Activated CD8-positive, alpha-beta memory T cell treated with anti-CD3 and anti-CD28 coated beads, Interleukin-2, amount 10 ng/mL, durations not matched to agents 7 days and 5 days (primary cell): ENCODE results near the gene SCUBE1. TPM values are rescaled to one million over a fixed set of nuclear protein-coding genes. Genes with fewer than 3 reads are reported as not detected.

Experiments used
- ATAC-seq: fragments of 150-1000 bp; cut with Tn5 transposase; one replicate; pipeline ENCODE4 v1.10.0; 2021; ENCODE audit warnings: moderate library complexity
- CTCF ChIA-PET: fragments of 350-600 bp; sonication (Branson Sonifier 250); formaldehyde crosslinking; loops from one replicate; lab custom pipeline; 2021; ENCODE audit warnings: antibody characterized with exemption; lab: Charles Lee
- DNase-seq: peaks from one replicate; pipeline ENCODE4 v3.0.0-alpha.2; 2020
- H3K27ac Mint-ChIP-seq: one replicate; pipeline ENCODE4 v1.8.0; 2021; ENCODE audit warnings: mild to moderate bottlenecking, mixed read lengths
- H3K27me3 Mint-ChIP-seq: one replicate; pipeline ENCODE4 v1.8.0; 2021; ENCODE audit warnings: mixed read lengths
- H3K36me3 Mint-ChIP-seq: one replicate; pipeline ENCODE4 v1.8.0; 2021; ENCODE audit warnings: mild to moderate bottlenecking, mixed read lengths
- H3K4me1 Mint-ChIP-seq: one replicate; pipeline ENCODE4 v1.8.0; 2021; ENCODE audit warnings: mixed read lengths
- H3K4me3 Mint-ChIP-seq: one replicate; pipeline ENCODE4 v1.8.0; 2021; ENCODE audit warnings: mild to moderate bottlenecking, moderate library complexity, mixed read lengths
- H3K9me3 Mint-ChIP-seq: one replicate; pipeline ENCODE4 v1.8.0; 2022; ENCODE audit warnings: low read depth, mixed read lengths
- total RNA-seq, 2 experiments: library from RNA; stranded (reverse); gene quantifications; one replicate each; pipeline ENCODE4 v1.2.3, GENCODE V29; 2021

SCUBE1 gene
- total RNA-seq, 2 experiments from 2014 or later: 0.40 to 3.0 TPM

- H3K27ac Mint-ChIP-seq: no peak overlapping the region
- H3K9me3 Mint-ChIP-seq: no peaks in the 10 kb centered on the region
- no peak overlapping the region for H3K4me3 Mint-ChIP-seq
- peaks cover 4% of the 10 kb centered on the region for H3K4me1 Mint-ChIP-seq
- ATAC-seq (no peak), DNase-seq (no peak)
- H3K36me3 Mint-ChIP-seq: no peaks in the 10 kb centered on the region
- H3K27me3 Mint-ChIP-seq: no peaks in the 10 kb centered on the region
- CTCF ChIA-PET: no interaction called here
Measured at GRCh38 chr22:43333156-43333555, 10.0 kb downstream of the SCUBE1 start.

GRCh38 chr22:43331698-43332097 lies 11.5 kb downstream of the SCUBE1 start:
- Mint-ChIP-seq H3K4me3 (no peak overlapping the region), H3K27me3 (peaks cover 2% of the 10 kb centered on the region), H3K9me3 (no peaks in the 10 kb centered on the region), H3K36me3 (no peaks in the 10 kb centered on the region), H3K27ac (no peak overlapping the region), H3K4me1 (peaks cover 4% of the 10 kb centered on the region)
- CTCF ChIA-PET: interaction anchor here (0.6 to 1.4 kb wide), 2 partner anchors 29 to 119 kb away, joined by 3 read pairs; no protein-coding TSS in a partner anchor
- DNase-seq (no peak), ATAC-seq (no peak)

- no peaks in the 10 kb centered on the region for H3K9me3 Mint-ChIP-seq
- H3K4me1 Mint-ChIP-seq: peaks cover 4% of the 10 kb centered on the region
- peaks cover 4% of the 10 kb centered on the region for H3K27me3 Mint-ChIP-seq
- H3K27ac Mint-ChIP-seq: no peak overlapping the region
- no peak overlapping the region for H3K4me3 Mint-ChIP-seq
- CTCF ChIA-PET: interaction anchor here (1.4 kb wide), 1 partner anchor 28 kb away, joined by 3 read pairs; no protein-coding TSS in a partner anchor
- H3K36me3 Mint-ChIP-seq: no peaks in the 10 kb centered on the region
- no peak for DNase-seq
- ATAC-seq: no peak
Measured at GRCh38 chr22:43331069-43331451, 12.1 kb downstream of the SCUBE1 start.

GRCh38 chr22:43330178-43331068 lies 12.7 kb downstream of the SCUBE1 start:
- Mint-ChIP-seq H3K4me1 (peaks cover 4% of the 10 kb centered on the region), H3K27me3 (peaks cover 6% of the 10 kb centered on the region), H3K4me3 (no peak overlapping the region), H3K27ac (no peak overlapping the region), H3K9me3 (no peaks in the 10 kb centered on the region), H3K36me3 (no peaks in the 10 kb centered on the region)
- CTCF ChIA-PET: interaction anchor here (1.4 to 2.0 kb wide), 2 partner anchors 28 to 56 kb away, joined by 3 to 5 read pairs; no protein-coding TSS in a partner anchor
- DNase-seq: no peak
- no peak for ATAC-seq

GRCh38 chr22:43329061-43329460 lies 14.1 kb downstream of the SCUBE1 start:
- CTCF ChIA-PET: interaction anchor here (1.1 to 2.0 kb wide), 2 partner anchors 55 to 56 kb away, joined by 4 to 5 read pairs; no protein-coding TSS in a partner anchor
- no peak for ATAC-seq

GRCh38 chr22:43327157-43327438 lies 16.1 kb downstream of the SCUBE1 start:
- ATAC-seq (no peak), DNase-seq (no peak)
- CTCF ChIA-PET: interaction anchor here (0.8 kb wide), 1 partner anchor 30 kb away, joined by 3 read pairs; no protein-coding TSS in a partner anchor
- Mint-ChIP-seq H3K9me3 (no peaks in the 10 kb centered on the region), H3K27ac (no peak overlapping the region), H3K36me3 (no peaks in the 10 kb centered on the region), H3K4me1 (peaks cover 4% of the 10 kb centered on the region), H3K27me3 (peaks cover 6% of the 10 kb centered on the region), H3K4me3 (no peak overlapping the region)

More at GRCh38 chr22:43329061-43329460, 14.1 kb downstream of the SCUBE1 start:
- Mint-ChIP-seq H3K4me3 (no peak overlapping the region), H3K4me1 (peaks cover 4% of the 10 kb centered on the region), H3K36me3 (no peaks in the 10 kb centered on the region), H3K9me3 (no peaks in the 10 kb centered on the region), H3K27me3 (peaks cover 6% of the 10 kb centered on the region), H3K27ac (no peak overlapping the region)
- DNase-seq: no peak

- H3K36me3 Mint-ChIP-seq: no peaks in the 10 kb centered on the region
- no peaks in the 10 kb centered on the region for H3K9me3 Mint-ChIP-seq
- CTCF ChIA-PET: no interaction called here
- H3K27me3 Mint-ChIP-seq: peaks cover 6% of the 10 kb centered on the region
- no peak overlapping the region for H3K27ac Mint-ChIP-seq
- ATAC-seq (no peak), DNase-seq (no peak)
- peaks cover 4% of the 10 kb centered on the region for H3K4me1 Mint-ChIP-seq
- H3K4me3 Mint-ChIP-seq: no peak overlapping the region
Measured at GRCh38 chr22:43326331-43327156, 16.6 kb downstream of the SCUBE1 start.

- Mint-ChIP-seq H3K36me3 (peaks cover 1% of the 10 kb centered on the region), H3K4me1 (peaks cover 5% of the 10 kb centered on the region), H3K27ac (no peak overlapping the region), H3K27me3 (peaks cover 8% of the 10 kb centered on the region), H3K9me3 (no peaks in the 10 kb centered on the region), H3K4me3 (no peak overlapping the region)
- CTCF ChIA-PET: interaction anchor here (1.4 kb wide), 1 partner anchor 21 kb away, joined by 4 read pairs; no protein-coding TSS in a partner anchor
- DNase-seq: no peak
- no peak for ATAC-seq
Measured at GRCh38 chr22:43325176-43325575, 18.0 kb downstream of the SCUBE1 start.

- H3K27ac Mint-ChIP-seq: no peak overlapping the region
- CTCF ChIA-PET: interaction anchor here (1.1 to 2.0 kb wide), 2 partner anchors 25 to 82 kb away, joined by 3 to 6 read pairs; no protein-coding TSS in a partner anchor
- peaks cover 4% of the 10 kb centered on the region for H3K4me1 Mint-ChIP-seq
- H3K36me3 Mint-ChIP-seq: peaks cover 1% of the 10 kb centered on the region
- DNase-seq (no peak), ATAC-seq (no peak)
- H3K27me3 Mint-ChIP-seq: peaks cover 5% of the 10 kb centered on the region
- H3K4me3 Mint-ChIP-seq: no peak overlapping the region
- no peaks in the 10 kb centered on the region for H3K9me3 Mint-ChIP-seq
Measured at GRCh38 chr22:43320943-43321900, 21.9 kb downstream of the SCUBE1 start.

GRCh38 chr22:43319661-43320486 lies 23.3 kb downstream of the SCUBE1 start:
- Mint-ChIP-seq H3K27ac (no peak overlapping the region), H3K4me3 (no peak overlapping the region), H3K9me3 (no peaks in the 10 kb centered on the region), H3K4me1 (peaks cover 4% of the 10 kb centered on the region), H3K27me3 (peaks cover 5% of the 10 kb centered on the region), H3K36me3 (peaks cover 1% of the 10 kb centered on the region)
- no peak for DNase-seq
- no peak for ATAC-seq
- CTCF ChIA-PET: interaction anchor here (1.1 to 2.0 kb wide), 2 partner anchors 27 to 83 kb away, joined by 3 to 6 read pairs; no protein-coding TSS in a partner anchor

- CTCF ChIA-PET: no interaction called here
- H3K4me3 Mint-ChIP-seq: no peak overlapping the region
Measured at GRCh38 chr22:43317239-43317638, 25.9 kb downstream of the SCUBE1 start.

More at GRCh38 chr22:43317239-43317638, 25.9 kb downstream of the SCUBE1 start:
- H3K27me3 Mint-ChIP-seq: peaks cover 8% of the 10 kb centered on the region
- H3K9me3 Mint-ChIP-seq: no peaks in the 10 kb centered on the region
- H3K36me3 Mint-ChIP-seq: peaks cover 1% of the 10 kb centered on the region
- no peak for ATAC-seq
- peaks cover 4% of the 10 kb centered on the region for H3K4me1 Mint-ChIP-seq
- no peak for DNase-seq
- H3K27ac Mint-ChIP-seq: no peak overlapping the region
